Psoas muscle (tissue), 8 donors: ENCODE data around the gene SRRM2. TPM values are rescaled to one million over a fixed set of nuclear protein-coding genes. Genes with fewer than 3 reads are reported as not detected.
A peak's percentile ranks its signal among the peaks of the same experiment; 100 is the strongest.

Source experiments
- ATAC-seq, 4 donors: fragments of 200-7000 bp; cut with Tn5 transposase; one replicate each; pipeline ENCODE4 v1.9.1; 2020; ENCODE audit warnings: moderate library complexity in 3 of 4, mild to moderate bottlenecking in 2 of 4
- DNase-seq, 2 donors: peaks; one replicate each; pipeline ENCODE4 v3.0.0-alpha.2; 2020
- H3K27ac ChIP-seq: fragments of 200-600 bp; one replicate; pipeline ENCODE4 v1.8.0; 2022
- H3K27me3 ChIP-seq, 3 donors: fragments of 200-600 bp in 1 of 3; one replicate each; pipeline versions ENCODE4 v1.6.1 to v1.8.0; 2013 to 2022; ENCODE audit warnings: low read length in 2 of 3, mild to moderate bottlenecking in 2 of 3, moderate library complexity in 1 of 3; ENCODE audit not compliant: insufficient read depth in 3 of 3
- H3K36me3 ChIP-seq, 2 donors: fragments of 200-600 bp in 1 of 2; one replicate each; pipeline versions ENCODE4 v1.6.1 to v1.8.0; 2013 to 2022; ENCODE audit warnings: low read depth in 1 of 2, mild to moderate bottlenecking in 1 of 2, moderate library complexity in 1 of 2; ENCODE audit not compliant: insufficient read depth in 1 of 2
- H3K4me1 ChIP-seq: fragments of 200-600 bp; one replicate; pipeline ENCODE4 v1.8.0; 2022
- H3K4me3 ChIP-seq: fragments of 200-600 bp; one replicate; pipeline ENCODE4 v1.8.0; 2022; ENCODE audit warnings: mild to moderate bottlenecking
- H3K9me3 ChIP-seq: fragments of 200-600 bp; one replicate; pipeline ENCODE4 v1.8.0; 2022
- CTCF ChIP-seq: fragments of 200-600 bp; IDR thresholded peaks from one replicate; pipeline ENCODE4 v1.8.0; 2022; ENCODE audit warnings: antibody characterized with exemption
- WGBS, 3 donors: extraction: QIAGEN DNeasy Blood & Tissue Kit; methylation state at CpG; one replicate each; pipeline versions ENCODE4 v1.1.6 to v1.1.7; 2013; 5-methylcytosine and 5-hydroxymethylcytosine counted together
- intact Hi-C, 2 donors: fragments of 100-400 bp; cut with DNase I; formaldehyde crosslinking; loops; one replicate each; pipeline versions ENCODE4 v1.11.0 to v1.14.2; 2022
- long read RNA-seq, 2 donors: library from polyadenylated mRNA; unstranded; transcript quantifications; one replicate each; pipeline ENCODE4 v2.0.0, GENCODE V29; 2021
- polyA plus RNA-seq, 3 donors: library from polyadenylated mRNA; stranded (reverse); fragments of 200-250 nt; gene quantifications; one replicate each; pipeline ENCODE4 v1.2.3, GENCODE V29; 2013
- total RNA-seq, 4 donors: library from RNA; stranded (reverse); fragmentation: NEBNext Ultra II Directional in 2 of 4; extraction: Animal tissue kit (Norgen Biotek cat#: 25700) in 2 of 4; gene quantifications; one replicate each; pipeline versions ENCODE4 v1.2.1 to v1.2.4, GENCODE V29; 2021 to 2023
- donor health status: healthy with polysubstance abuse.
- donor health status: DM: no; HTN: no; CAD: no; lungs with moderate emphysema.
- donor health status: Bipolar disorder and iron deficiency.
- donor health status: healthy.
- donor health status: DM: yes; HTN: yes; CAD: no.
- donor health status: DM: no; HTN: no; CAD: no.
- donor health status: DM: no; HTN: no; CAD: no.
- donor health status: DM: yes; HTN: yes; CAD: no.

The SRRM2 gene
- total RNA-seq (100 to 1,000 TPM; 277 to 413 (median 316) TPM), polyA plus RNA-seq (100 to 1,000 TPM; 183 to 226 (median 216) TPM)
- long read RNA-seq, donor 1, partial matches to known transcripts = 38 of 57 reads
- long read RNA-seq, donor 1, other reads (novel, unspliced or antisense) = 15 of 57 reads
- long read RNA-seq, donor 2, partial matches to known transcripts = 148 of 215 reads
- long read RNA-seq, donor 2, other reads (novel, unspliced or antisense) = 51 of 215 reads

GRCh38 chr16:2752035-2752849 lies at the start of gene SRRM2:
TSS of gene SRRM2 (plus strand) at chr16:2752638. CDS start at chr16:2756365, 3,727 bp downstream.
- WGBS, 3 donors = 1% methylated on average over 85 to 98 of the region's 99 CpGs
- intact Hi-C loops = no loop called here
- no peaks in the 10 kb centered on the region for H3K27me3 ChIP-seq
- ATAC-seq (peak; percentile 90 to 93 (median 90)), DNase-seq (peak; percentile 95 to 98)
- H3K36me3 ChIP-seq = peaks cover 0 to 18% of the 10 kb centered on the region in 2 donors
- no peak for TF ChIP-seq CTCF
- peak within 1 kb of the TSS; percentile 97 for H3K27ac ChIP-seq
- H3K4me1 ChIP-seq = peaks cover 40% of the 10 kb centered on the region
- H3K9me3 ChIP-seq = no peaks in the 10 kb centered on the region
- H3K4me3 ChIP-seq = peak within 1 kb of the TSS; percentile 96

- H3K27ac ChIP-seq = peak overlapping the region; percentile 73
- no peak for TF ChIP-seq CTCF
- no peaks in the 10 kb centered on the region for H3K27me3 ChIP-seq
- H3K9me3 ChIP-seq = no peaks in the 10 kb centered on the region
- ATAC-seq (peak; percentile 87 to 95 (median 92)), DNase-seq (peak; percentile 74 to 93)
- H3K36me3 ChIP-seq = peaks cover 7 to 59% of the 10 kb centered on the region in 2 donors
- 34 to 47% (median 47%) methylated on average over 22 to 28 of the region's 28 CpGs for WGBS, 3 donors
- intact Hi-C loops = no loop called here
- H3K4me1 ChIP-seq = peaks cover 26% of the 10 kb centered on the region
- H3K4me3 ChIP-seq = no peak overlapping the region
Observed at GRCh38 chr16:2702871-2703745, 49.3 kb upstream of the SRRM2 start.

- TF ChIP-seq CTCF = no peak
- intact Hi-C loops = no loop called here
- DNase-seq (peak in 1 of 2 donors; percentile 49), ATAC-seq (no peak)
- Histone ChIP-seq H3K27ac (peak overlapping the region; percentile 73), H3K9me3 (no peaks in the 10 kb centered on the region), H3K27me3 (no peaks in the 10 kb centered on the region), H3K4me3 (no peak overlapping the region), H3K36me3 (peaks cover 7 to 60% of the 10 kb centered on the region in 2 donors), H3K4me1 (peaks cover 26% of the 10 kb centered on the region)
- WGBS, 3 donors = 87 to 88% (median 88%) methylated on average over 31 to 33 of the region's 33 CpGs
Observed at GRCh38 chr16:2704166-2704982, 48.1 kb upstream of the SRRM2 start.

GRCh38 chr16:2704983-2705275 lies 47.5 kb upstream of the SRRM2 start:
- H3K27ac ChIP-seq = peak overlapping the region; percentile 73
- no peak overlapping the region for H3K4me3 ChIP-seq
- no peaks in the 10 kb centered on the region for H3K27me3 ChIP-seq
- ATAC-seq = no peak
- H3K36me3 ChIP-seq = peaks cover 7 to 60% of the 10 kb centered on the region in 2 donors
- H3K9me3 ChIP-seq = no peaks in the 10 kb centered on the region
- TF ChIP-seq CTCF = no peak
- 90 to 91% (median 90%) methylated on average over 8 to 14 of the region's 14 CpGs for WGBS, 3 donors
- peaks cover 26% of the 10 kb centered on the region for H3K4me1 ChIP-seq
- peak; percentile 14 to 45 for DNase-seq
- intact Hi-C loops = no loop called here
